Mucosa of descending colon (tissue), 3 donors: ENCODE measurements around the gene AQP12A. TPM values are rescaled to one million over a fixed set of nuclear protein-coding genes. Genes with fewer than 3 reads are reported as not detected.

ENCODE experiments used
- ATAC-seq: fragments of 200-7000 bp; cut with Tn5 transposase; one replicate; pipeline ENCODE4 v1.9.1; 2020; ENCODE audit warnings: mild to moderate bottlenecking, moderate library complexity
- DNase-seq, 3 donors: peaks; one replicate each; pipeline ENCODE4 v3.0.0-alpha.2; 2020
- H3K36me3 ChIP-seq: fragments of 200-600 bp; one replicate; pipeline ENCODE4 v1.8.0; 2021; ENCODE audit warnings: low read depth, mild to moderate bottlenecking
- H3K4me1 ChIP-seq: fragments of 200-600 bp; one replicate; pipeline ENCODE4 v1.8.0; 2021; ENCODE audit warnings: low read depth, mild to moderate bottlenecking
- H3K4me3 ChIP-seq: fragments of 200-600 bp; one replicate; pipeline ENCODE4 v1.8.0; 2021; ENCODE audit warnings: mild to moderate bottlenecking
- H3K9me3 ChIP-seq: fragments of 200-600 bp; one replicate; pipeline ENCODE4 v1.8.0; 2021; ENCODE audit warnings: mild to moderate bottlenecking
- CTCF ChIP-seq: fragments of 200-600 bp; IDR thresholded peaks from one replicate; pipeline ENCODE4 v1.8.0; 2022; ENCODE audit warnings: antibody characterized with exemption, mild to moderate bottlenecking
- intact Hi-C, 2 donors: fragments of 100-400 bp; cut with DNase I in 1 of 2; cut with micrococcal nuclease in 1 of 2; formaldehyde crosslinking; loops; one replicate each; pipeline versions ENCODE4 v1.11.0 to v1.11.1; 2022; cut with DNase I, micrococcal nuclease
- total RNA-seq, 3 donors: library from RNA; stranded (reverse); fragmentation: NEBNext Ultra II Directional in 2 of 3; extraction: Animal tissue kit (Norgen Biotek cat#: 25700) in 2 of 3; gene quantifications; one replicate each; pipeline versions ENCODE4 v1.2.1 to v1.2.4, GENCODE V29; 2021 to 2023
- donor health status: DM: no; HTN: no; CAD: no; lungs with moderate emphysema.
- donor health status: DM: no; HTN: no; CAD: no.
- donor health status: DM: no; HTN: yes; CAD: no.

The AQP12A gene
- total RNA-seq, 3 donors from 2014 or later = 9.7 to 18.9 TPM; not detected in 1

GRCh38 chr2:240705204-240705791, 13.6 kb downstream of the AQP12A start:
- H3K4me1 ChIP-seq = no peaks in the 10 kb centered on the region
- DNase-seq = no peak
- intact Hi-C loops = no loop called here
- ATAC-seq = no peak
- H3K9me3 ChIP-seq = no peaks in the 10 kb centered on the region
- H3K4me3 ChIP-seq = no peak overlapping the region
- TF ChIP-seq CTCF = no peak
- no peaks in the 10 kb centered on the region for H3K36me3 ChIP-seq

- peak in 1 of 3 donors; percentile 28 for DNase-seq
- intact Hi-C loops = no loop called here
- no peak for TF ChIP-seq CTCF
Measured at GRCh38 chr2:240707043-240707756, 15.5 kb downstream of the AQP12A start.

GRCh38 chr2:240707821-240708220, 16.2 kb downstream of the AQP12A start:
- Histone ChIP-seq H3K4me1 (no peaks in the 10 kb centered on the region), H3K4me3 (no peak overlapping the region), H3K9me3 (no peaks in the 10 kb centered on the region), H3K36me3 (no peaks in the 10 kb centered on the region)
- DNase-seq (no peak), ATAC-seq (no peak)
- TF ChIP-seq CTCF = no peak
- intact Hi-C loops = no loop called here

More at GRCh38 chr2:240707043-240707756, 15.5 kb downstream of the AQP12A start:
- H3K9me3 ChIP-seq = no peaks in the 10 kb centered on the region
- no peak overlapping the region for H3K4me3 ChIP-seq
- ATAC-seq = no peak
- H3K36me3 ChIP-seq = no peaks in the 10 kb centered on the region
- H3K4me1 ChIP-seq = no peaks in the 10 kb centered on the region

- intact Hi-C loops = no loop called here
- ATAC-seq = no peak
Measured at GRCh38 chr2:240708457-240708856, 16.8 kb downstream of the AQP12A start.

GRCh38 chr2:240711296-240711695, 19.6 kb downstream of the AQP12A start:
- H3K9me3 ChIP-seq = no peaks in the 10 kb centered on the region
- TF ChIP-seq CTCF = no peak
- intact Hi-C loops = no loop called here
- no peaks in the 10 kb centered on the region for H3K4me1 ChIP-seq
- no peak for ATAC-seq
- no peak for DNase-seq
- no peaks in the 10 kb centered on the region for H3K36me3 ChIP-seq
- no peak overlapping the region for H3K4me3 ChIP-seq

More at GRCh38 chr2:240708457-240708856, 16.8 kb downstream of the AQP12A start:
- H3K4me1 ChIP-seq = no peaks in the 10 kb centered on the region
- no peaks in the 10 kb centered on the region for H3K9me3 ChIP-seq
- H3K4me3 ChIP-seq = no peak overlapping the region
- H3K36me3 ChIP-seq = no peaks in the 10 kb centered on the region
- DNase-seq = no peak
- TF ChIP-seq CTCF = no peak
